Posterior cingulate gyrus (tissue), 11 donors: ENCODE measurements around the gene SPATA6L.
"Not testable (repeated sequence)": the region's sequence is repeated elsewhere in the genome, so short reads cannot be mapped to it uniquely, and the experiment has no call there.

ENCODE experiments used
- DNase-seq, 10 donors: peaks; one replicate each; pipeline versions ENCODE4 v3.0.0 to v3.0.0-alpha.2; 2020 to 2021; ENCODE audit warnings: mixed read lengths in 3 of 10
- intact Hi-C: fragments of 100-400 bp; cut with DNase I; formaldehyde crosslinking; loops from one replicate; pipeline ENCODE4 v1.15.1; 2023

Gene SPATA6L

DNA sequence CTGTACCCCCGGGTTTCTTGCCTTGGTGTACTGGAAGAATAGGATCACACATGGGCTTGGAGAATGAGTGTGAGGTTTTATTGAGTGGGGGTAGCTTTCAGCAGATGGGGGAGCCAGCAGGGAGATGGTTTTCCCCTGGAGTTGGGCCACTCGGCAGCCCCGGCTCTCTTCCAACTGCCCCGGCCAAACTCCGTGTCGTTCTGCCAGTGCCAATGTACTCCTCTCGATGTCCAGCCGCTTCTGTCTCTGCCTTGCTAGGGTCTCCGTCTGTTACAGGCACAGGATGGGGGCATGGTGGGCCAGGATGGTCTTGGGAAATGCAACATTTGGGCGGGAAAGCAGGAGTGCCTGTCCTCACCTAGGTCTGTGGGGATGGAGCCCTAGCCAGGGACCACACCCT lies 11.7 kb downstream of the SPATA6L start:
- no peak for DNase-seq
- intact Hi-C loops = no loop called here

DNA sequence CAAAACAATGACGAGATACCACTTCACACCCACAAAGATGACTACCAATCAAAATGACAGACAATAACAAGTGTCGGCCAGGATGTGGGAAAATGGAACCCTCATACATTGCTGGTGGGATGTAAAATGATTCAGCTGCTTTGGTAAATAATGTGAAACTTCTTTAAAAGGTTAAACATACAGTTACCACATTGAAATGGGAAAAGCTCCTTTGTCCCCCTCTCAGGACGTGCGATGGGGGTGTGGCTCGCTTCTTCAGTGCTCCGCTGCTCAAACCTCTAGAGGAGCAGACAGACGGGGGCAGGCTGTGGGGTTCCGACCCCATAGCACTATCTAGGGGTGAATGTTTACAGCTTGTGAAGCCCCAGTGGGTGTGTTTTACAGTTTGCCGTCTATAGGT lies 12.2 kb downstream of the SPATA6L start:
- intact Hi-C loops = no loop called here
- no peak for DNase-seq

DNA sequence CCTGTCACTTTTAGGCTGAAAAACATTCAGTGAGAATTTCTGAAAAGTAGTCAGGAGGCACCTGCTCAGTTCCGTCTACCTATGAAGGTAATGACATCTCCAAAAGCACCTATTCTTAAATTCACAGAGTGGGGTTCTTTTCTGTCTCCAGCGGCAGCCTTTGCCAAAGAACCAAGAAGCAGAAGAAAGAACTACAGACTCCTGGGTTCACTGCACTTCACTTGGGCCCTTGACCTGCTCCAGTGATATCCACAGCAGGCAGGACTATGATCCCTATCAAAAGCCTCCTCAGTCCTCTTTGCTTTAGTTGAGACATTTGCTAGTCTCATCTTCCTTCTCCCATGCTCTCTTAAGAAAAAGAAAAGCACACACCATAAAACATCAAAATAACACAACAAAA lies 23.9 kb downstream of the SPATA6L start:
- intact Hi-C loops = loop anchor here (5.0 kb wide), 1 partner anchor 260 kb away; no protein-coding TSS in a partner anchor
- DNase-seq = no peak

- peak in 1 of 10 donors; percentile 72 for DNase-seq
- intact Hi-C loops = loop anchor here (5.0 kb wide), 1 partner anchor 258 kb away; no protein-coding TSS in a partner anchor
Measured at GRCh38 chr9:4640027-4640426, 26.3 kb downstream of the SPATA6L start.

GRCh38 chr9:4639420-4639819 lies 26.9 kb downstream of the SPATA6L start:
- intact Hi-C loops = no loop called here

DNA sequence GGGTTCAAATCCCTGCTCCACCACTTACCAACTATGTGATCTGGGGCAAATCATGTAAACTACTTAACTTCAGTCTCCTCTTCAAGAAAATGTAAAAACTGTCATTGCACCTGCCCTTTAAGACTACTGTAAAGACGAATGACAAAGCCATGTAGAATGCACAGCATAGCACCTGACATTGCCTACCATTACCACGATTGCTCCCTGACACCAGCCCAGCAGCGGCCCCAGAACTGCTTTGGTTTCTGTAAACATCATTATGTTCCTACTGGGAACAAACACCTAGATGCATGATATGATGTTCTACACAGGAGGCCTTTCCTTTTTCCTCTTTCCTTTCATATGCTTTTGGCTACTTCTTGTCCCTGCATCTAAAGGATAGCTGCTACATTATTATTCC lies 27.3 kb downstream of the SPATA6L start:
- intact Hi-C loops = no loop called here
- DNase-seq = no peak

More at GRCh38 chr9:4639420-4639819, 26.9 kb downstream of the SPATA6L start:
- DNase-seq = no peak

DNA sequence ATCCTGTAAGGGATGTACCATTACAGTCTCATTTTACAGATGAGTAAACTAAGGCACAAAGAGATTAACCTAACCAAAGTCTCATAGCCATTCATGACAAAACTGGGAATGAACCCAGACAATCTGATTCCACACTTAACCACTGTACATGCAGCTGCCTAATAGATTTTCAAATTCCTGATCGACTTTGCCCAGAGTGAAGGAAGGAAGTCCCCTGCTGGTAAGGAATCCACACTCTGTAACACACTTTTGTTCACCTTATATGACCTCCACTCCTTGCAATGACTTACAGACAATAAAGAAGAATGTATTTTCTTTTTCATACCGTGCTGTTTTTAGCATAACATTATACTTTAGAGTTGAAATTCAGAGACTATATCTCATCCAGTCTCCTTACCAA lies 35.4 kb downstream of the SPATA6L start:
- intact Hi-C loops = no loop called here

GRCh38 chr9:4622016-4622415 lies 44.3 kb downstream of the SPATA6L start:
- DNase-seq = no peak
- intact Hi-C loops = no loop called here

More for the DNA sequence above, 35.4 kb downstream of the SPATA6L start:
- no peak for DNase-seq

DNA sequence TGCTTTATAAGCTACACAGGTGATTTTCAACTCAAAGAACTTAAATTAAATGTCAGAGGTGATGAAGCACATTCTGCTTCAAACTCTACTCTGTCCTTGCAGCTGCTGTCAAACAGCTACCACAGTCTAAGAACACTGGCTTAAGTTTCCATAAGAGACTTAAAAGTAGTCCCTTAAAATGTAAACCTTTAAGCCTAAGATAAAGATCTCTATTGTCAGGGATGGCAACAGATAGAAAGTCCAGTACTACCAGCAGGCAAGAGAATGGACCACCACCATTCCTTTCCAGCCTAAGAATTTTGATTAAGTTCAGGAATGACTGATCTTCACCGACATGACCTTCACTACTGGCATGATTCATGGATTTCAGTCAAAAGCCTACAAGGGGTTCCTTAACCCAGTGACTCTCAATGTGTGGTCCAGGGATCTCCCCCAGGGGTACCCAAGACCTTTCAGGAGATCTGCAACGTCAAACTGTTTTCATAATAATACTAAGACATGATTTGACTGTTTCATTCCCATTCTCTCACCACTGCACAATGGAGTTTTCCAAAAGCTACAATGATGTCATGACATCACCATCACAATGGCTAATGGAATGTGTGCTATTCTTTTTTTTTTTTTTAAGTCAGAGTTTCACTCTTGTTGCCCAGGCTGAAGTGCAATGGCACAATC lies 45.3 kb downstream of the SPATA6L start:
- intact Hi-C loops = no loop called here
- DNase-seq = no peak

DNA sequence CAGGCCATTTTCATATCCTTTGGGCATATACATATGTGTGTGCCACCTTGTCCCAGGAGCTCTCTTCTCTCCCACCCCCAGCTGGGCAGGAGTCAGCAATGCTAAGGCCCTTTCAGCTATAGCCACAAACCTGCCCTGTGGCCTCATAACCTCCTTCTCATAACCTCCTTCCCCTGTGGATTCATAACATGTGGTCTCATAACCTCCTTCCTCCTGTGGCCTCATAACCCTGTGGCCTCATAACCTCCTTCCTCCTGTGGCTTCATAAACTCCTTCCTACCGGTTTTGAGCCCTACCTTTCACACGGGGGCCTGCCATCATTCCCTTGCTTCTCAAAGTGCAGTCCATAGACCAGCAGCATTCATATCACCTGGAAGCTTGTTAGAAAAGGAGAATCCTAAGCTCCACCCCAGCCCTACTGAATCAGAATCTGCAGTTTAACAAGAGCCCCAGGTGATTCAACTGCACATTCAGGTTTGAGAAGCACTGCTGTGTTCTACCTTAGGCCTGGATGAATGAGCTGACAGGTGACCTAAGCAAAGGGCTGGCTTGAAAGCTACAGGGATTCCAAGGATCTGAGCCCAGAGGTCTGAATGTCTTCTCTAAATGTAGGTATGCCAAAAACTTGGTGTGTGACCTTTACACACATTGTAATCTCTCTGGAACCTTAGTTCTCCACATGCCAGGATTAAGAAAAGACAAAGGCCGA lies 46.1 kb downstream of the SPATA6L start:
- intact Hi-C loops = no loop called here
- DNase-seq = no peak

DNA sequence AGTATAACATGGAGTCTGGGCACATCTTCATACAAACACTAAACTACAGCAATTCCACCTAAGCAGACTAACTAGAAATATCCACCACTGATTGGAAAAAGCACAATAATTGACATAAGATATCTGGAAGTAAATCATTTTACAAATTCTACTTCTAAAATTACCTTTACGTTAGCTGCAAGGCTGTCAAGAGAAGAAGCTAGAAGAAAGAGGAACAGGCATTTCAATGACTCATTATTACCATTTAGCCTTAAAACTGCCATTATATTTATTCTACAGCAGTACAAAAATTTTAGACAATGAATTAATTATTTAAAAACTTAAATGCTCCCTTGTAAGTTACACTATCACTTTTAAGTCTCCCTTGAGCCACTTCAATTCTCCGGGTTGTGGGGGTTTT lies 47.6 kb downstream of the SPATA6L start:
- no peak for DNase-seq
- intact Hi-C loops = no loop called here

DNA sequence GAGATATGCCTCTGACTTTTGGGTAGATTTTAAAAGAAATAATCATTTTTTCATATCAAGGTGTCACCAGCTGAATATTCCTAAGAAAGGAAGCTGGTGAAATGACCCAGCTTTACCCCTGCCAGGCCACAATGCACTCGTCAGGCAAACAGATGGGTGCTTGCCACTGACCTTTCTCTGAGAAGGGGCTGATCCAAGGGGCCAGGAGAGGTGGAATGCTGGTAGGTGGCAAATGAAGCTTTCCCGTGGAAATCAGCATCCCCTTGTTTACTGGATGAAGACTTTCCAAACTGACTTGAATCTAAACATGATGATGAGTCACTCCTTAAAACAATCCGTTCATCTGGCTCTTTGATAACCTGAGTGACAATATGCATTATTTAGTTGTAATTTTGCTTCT lies 48.5 kb downstream of the SPATA6L start:
- DNase-seq = no peak
- intact Hi-C loops = no loop called here

DNA sequence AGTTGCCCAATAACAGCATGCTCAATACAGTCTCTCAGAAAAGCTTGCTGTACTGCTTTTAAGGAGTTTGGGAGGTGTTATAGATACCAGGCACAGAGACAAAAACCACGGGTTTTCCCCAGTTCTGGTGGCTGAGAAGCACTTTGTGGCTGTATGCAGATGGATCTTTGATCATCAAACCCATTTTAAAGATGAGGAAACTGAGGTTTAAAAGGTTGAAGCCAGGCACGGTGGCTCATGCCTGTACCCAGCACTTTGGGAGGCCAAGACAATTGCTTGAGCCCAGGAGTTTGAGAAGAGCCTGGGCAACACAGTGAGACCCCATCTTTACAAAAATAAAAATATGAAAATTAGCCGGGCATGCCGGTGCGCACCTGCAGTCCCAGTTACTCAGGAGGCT lies 50.5 kb downstream of the SPATA6L start:
- DNase-seq = no peak
- intact Hi-C loops = no loop called here

- DNase-seq = no peak
- intact Hi-C loops = no loop called here
Measured at GRCh38 chr9:4615251-4615650, 51.0 kb downstream of the SPATA6L start.

GRCh38 chr9:4614627-4615026 lies 51.7 kb downstream of the SPATA6L start:
- no peak for DNase-seq
- intact Hi-C loops = no loop called here

- DNase-seq, intact Hi-C loops: not testable (repeated sequence)
Measured at GRCh38 chr9:4606033-4606432, 60.2 kb downstream of the SPATA6L start.

GRCh38 chr9:4604678-4605095 lies 61.6 kb downstream of the SPATA6L start:
- intact Hi-C loops = no loop called here
- peak in 4 of 10 donors; percentile 40 to 50 (median 44) for DNase-seq

DNA sequence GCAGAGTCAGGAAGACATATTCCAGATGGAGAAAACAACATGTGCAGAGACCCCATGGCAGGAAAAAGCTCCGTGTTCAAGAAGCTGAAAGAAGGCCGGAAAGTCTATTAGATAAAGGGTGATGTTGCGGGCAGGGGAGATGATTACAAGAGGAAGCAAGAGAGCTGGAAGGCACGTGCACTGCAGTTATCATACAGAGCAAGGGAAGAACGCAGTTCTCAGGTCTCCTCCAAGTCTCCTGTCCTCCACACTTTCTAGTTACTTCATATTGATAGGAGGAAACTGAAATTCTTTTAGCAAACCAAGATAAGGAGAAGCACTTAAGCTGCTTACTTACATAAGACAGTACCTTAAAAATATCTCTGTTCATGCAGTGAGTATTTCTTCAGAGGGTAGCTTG lies 62.5 kb downstream of the SPATA6L start:
- intact Hi-C loops = no loop called here
- DNase-seq = no peak

- DNase-seq = no peak
- intact Hi-C loops = no loop called here
Measured at GRCh38 chr9:4600368-4600767, 65.9 kb downstream of the SPATA6L start.

GRCh38 chr9:4596165-4596922 lies 69.9 kb downstream of the SPATA6L start:
- DNase-seq = no peak
- intact Hi-C loops = no loop called here

DNA sequence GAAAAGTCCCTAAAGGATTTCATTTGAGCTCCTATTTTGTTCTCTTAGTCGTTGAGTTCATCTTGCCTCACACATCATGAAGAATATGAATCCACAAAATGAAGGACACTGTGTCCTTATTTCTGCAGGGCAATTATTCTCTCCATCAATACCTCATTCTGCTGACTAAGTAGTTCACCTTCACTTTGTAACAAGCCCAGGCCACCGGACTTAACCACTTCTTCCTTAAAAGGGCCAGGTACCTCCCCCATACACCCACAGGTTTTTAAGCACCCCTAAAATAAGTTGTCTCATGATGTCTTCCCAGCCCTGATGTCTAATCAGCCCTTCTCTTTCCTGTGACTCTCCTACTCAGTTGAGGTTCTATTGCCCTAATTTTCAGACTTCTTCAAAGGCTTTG lies 71.3 kb downstream of the SPATA6L start:
- intact Hi-C loops = no loop called here
- no peak for DNase-seq
